Measurements from ENCODE around the gene FAM117A. TPM values are rescaled to one million over a fixed set of nuclear protein-coding genes. Genes with fewer than 3 reads are reported as not detected.
A peak's percentile ranks its signal among the peaks of the same experiment; 100 is the strongest.

FAM117A gene
- total RNA-seq, 1 experiment from 2014 or later, result 10.1 TPM

DNA sequence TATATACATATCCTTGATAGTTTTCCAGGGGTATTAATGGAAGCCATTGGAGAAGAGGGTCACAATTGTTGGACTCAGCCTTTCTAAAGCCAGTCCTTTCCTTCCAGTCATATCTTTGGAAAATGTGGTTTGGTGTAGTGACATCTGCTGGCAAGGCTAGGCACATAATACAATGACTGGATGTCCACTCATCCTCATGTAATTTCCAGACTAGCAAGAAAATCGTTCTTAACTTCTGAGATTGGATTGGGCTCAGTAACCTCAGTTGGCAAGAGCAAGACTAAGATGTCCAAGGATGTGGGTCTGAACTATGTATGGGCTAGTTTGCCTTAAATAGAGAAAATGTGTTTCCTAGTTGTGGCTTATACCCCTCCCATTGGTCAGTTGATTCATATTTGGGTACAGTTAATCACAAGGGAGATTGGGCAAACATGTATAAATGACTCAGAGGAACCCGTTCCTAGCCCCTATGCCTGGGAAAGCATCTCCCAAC lies 15.9 kb upstream of the FAM117A start:
- Histone ChIP-seq H3K36me3 (ENCODE audit: insufficient read depth, low read length, poor library complexity, severe bottlenecking) (no peaks in the 10 kb centered on the region), H3K27me3 (replicated peaks; ENCODE audit: insufficient read depth, low read depth, low read length, poor library complexity) (no peaks in the 10 kb centered on the region), H3K4me3 (ENCODE audit: low read depth, low read length, poor library complexity, severe bottlenecking) (no peak overlapping the region), H3K9me3 (ENCODE audit: low read depth, low read length, poor library complexity, severe bottlenecking) (no peaks in the 10 kb centered on the region), H3K4me1 (ENCODE audit: insufficient read depth, low read length, poor library complexity, severe bottlenecking) (no peaks in the 10 kb centered on the region), H3K27ac (ENCODE audit: low read depth, low read length, poor library complexity, severe bottlenecking) (no peak overlapping the region)
- TF ChIP-seq CTCF (conservative IDR thresholded peaks at IDR 0.05; ENCODE audit: low read depth, low read length) (peak; percentile 65), EZH2 (IDR thresholded peaks at IDR 0.05; ENCODE audit: borderline replicate concordance, low read depth, low read length, poor library complexity, severe bottlenecking) (no peak)
- CTCF ChIA-PET, result no interaction called here
- DNase-seq (ENCODE audit: low spot score), result peak; percentile 42
- intact Hi-C loops (cut with micrococcal nuclease; ENCODE audit: unreplicated experiment), result no loop called here
- POLR2A ChIA-PET (ENCODE audit: low non-redundant PET), result no interaction called here
- no TSS peak for BruUV-seq (replicated peaks)

GRCh38 chr17:49779156-49779738 lies 15.3 kb upstream of the FAM117A start:
- ChIA-PET POLR2A (ENCODE audit: low non-redundant PET) (interaction anchor here (0.6 kb wide), 1 partner anchor 67 kb away, joined by 3 read pairs; no protein-coding TSS in a partner anchor), CTCF (no interaction called here)
- no TSS peak for BruUV-seq (replicated peaks)
- Histone ChIP-seq H3K27me3 (replicated peaks; ENCODE audit: insufficient read depth, low read depth, low read length, poor library complexity) (no peaks in the 10 kb centered on the region), H3K4me3 (ENCODE audit: low read depth, low read length, poor library complexity, severe bottlenecking) (no peak overlapping the region), H3K27ac (ENCODE audit: low read depth, low read length, poor library complexity, severe bottlenecking) (no peak overlapping the region), H3K9me3 (ENCODE audit: low read depth, low read length, poor library complexity, severe bottlenecking) (no peaks in the 10 kb centered on the region), H3K36me3 (ENCODE audit: insufficient read depth, low read length, poor library complexity, severe bottlenecking) (no peaks in the 10 kb centered on the region), H3K4me1 (ENCODE audit: insufficient read depth, low read length, poor library complexity, severe bottlenecking) (no peaks in the 10 kb centered on the region)
- TF ChIP-seq EZH2 (IDR thresholded peaks at IDR 0.05; ENCODE audit: borderline replicate concordance, low read depth, low read length, poor library complexity, severe bottlenecking) (no peak), CTCF (conservative IDR thresholded peaks at IDR 0.05; ENCODE audit: low read depth, low read length) (no peak)
- intact Hi-C loops (cut with micrococcal nuclease; ENCODE audit: unreplicated experiment), result no loop called here
- DNase-seq (ENCODE audit: low spot score), result no peak

DNA sequence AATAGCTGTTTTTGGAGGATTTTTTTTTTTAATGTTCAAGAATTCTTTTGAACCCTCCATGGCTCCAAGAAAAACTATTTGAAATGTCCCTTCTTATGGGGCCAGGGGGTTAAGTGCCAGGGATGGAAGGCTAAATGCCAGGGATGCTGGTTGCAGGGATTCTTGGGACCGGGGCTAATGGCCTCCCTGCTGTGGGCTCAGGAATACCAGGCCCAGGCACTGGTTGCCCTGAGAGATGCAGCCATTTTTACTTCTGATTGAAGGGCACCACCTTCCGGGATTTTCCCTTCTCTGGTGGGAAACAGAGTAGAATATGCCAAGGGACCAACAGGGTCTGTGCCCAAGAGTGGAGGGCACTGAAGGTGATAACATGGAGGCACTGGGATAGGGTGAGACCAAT lies 13.6 kb upstream of the FAM117A start:
- H3K9me3 ChIP-seq (ENCODE audit: low read depth, low read length, poor library complexity, severe bottlenecking), result no peaks in the 10 kb centered on the region
- no TSS peak for BruUV-seq (replicated peaks)
- no peak for DNase-seq (ENCODE audit: low spot score)
- no peak overlapping the region for H3K4me3 ChIP-seq (ENCODE audit: low read depth, low read length, poor library complexity, severe bottlenecking)
- ChIA-PET POLR2A (ENCODE audit: low non-redundant PET) (no interaction called here), CTCF (no interaction called here)
- H3K36me3 ChIP-seq (ENCODE audit: insufficient read depth, low read length, poor library complexity, severe bottlenecking), result no peaks in the 10 kb centered on the region
- intact Hi-C loops (cut with micrococcal nuclease; ENCODE audit: unreplicated experiment), result no loop called here
- no peaks in the 10 kb centered on the region for H3K4me1 ChIP-seq (ENCODE audit: insufficient read depth, low read length, poor library complexity, severe bottlenecking)
- TF ChIP-seq EZH2 (IDR thresholded peaks at IDR 0.05; ENCODE audit: borderline replicate concordance, low read depth, low read length, poor library complexity, severe bottlenecking) (no peak), CTCF (conservative IDR thresholded peaks at IDR 0.05; ENCODE audit: low read depth, low read length) (no peak)
- no peaks in the 10 kb centered on the region for H3K27me3 ChIP-seq (replicated peaks; ENCODE audit: insufficient read depth, low read depth, low read length, poor library complexity)
- H3K27ac ChIP-seq (ENCODE audit: low read depth, low read length, poor library complexity, severe bottlenecking), result no peak overlapping the region
